Activated CD8-positive, alpha-beta memory T cell treated with anti-CD3 and anti-CD28 coated beads, Interleukin-2, amount 50 U/mL, for 48 hours (primary cell): Measurements from ENCODE around the gene CELF2.

Experiments
- DNase-seq: peaks from one replicate; pipeline ENCODE4 v3.0.0-alpha.2; 2020

CELF2 gene

GRCh38 chr10:11023009-11023953 is 5.6 kb downstream of the CELF2 start:
- no peak for DNase-seq

GRCh38 chr10:11024596-11024995 is 6.9 kb downstream of the CELF2 start:
- DNase-seq: no peak

GRCh38 chr10:11025978-11026377 is 8.3 kb downstream of the CELF2 start:
- DNase-seq: no peak

- DNase-seq: no peak
Measured at GRCh38 chr10:11026773-11027172, 9.1 kb downstream of the CELF2 start.

GRCh38 chr10:11034762-11035161 is 17.1 kb downstream of the CELF2 start:
- no peak for DNase-seq

- DNase-seq: no peak
Measured at GRCh38 chr10:11035301-11035991, 17.8 kb downstream of the CELF2 start.

- DNase-seq: no peak
Measured at GRCh38 chr10:11036424-11037011, 18.8 kb downstream of the CELF2 start.

- DNase-seq: no peak
Measured at GRCh38 chr10:11037991-11038390, 20.3 kb downstream of the CELF2 start.

GRCh38 chr10:11042357-11042756 is 24.7 kb downstream of the CELF2 start:
- no peak for DNase-seq

- DNase-seq: no peak
Measured at GRCh38 chr10:11043039-11043438, 25.4 kb downstream of the CELF2 start.

GRCh38 chr10:11043446-11044127 is 25.9 kb downstream of the CELF2 start:
- no peak for DNase-seq

- DNase-seq: no peak
Measured at GRCh38 chr10:11045487-11045886, 27.8 kb downstream of the CELF2 start.

GRCh38 chr10:11045995-11046775 is 28.5 kb downstream of the CELF2 start:
- no peak for DNase-seq

- DNase-seq: no peak
Measured at GRCh38 chr10:11046776-11047160, 29.1 kb downstream of the CELF2 start.

- DNase-seq: no peak
Measured at GRCh38 chr10:11048707-11049278, 31.1 kb downstream of the CELF2 start.

GRCh38 chr10:11049806-11050205 is 32.1 kb downstream of the CELF2 start:
- no peak for DNase-seq

GRCh38 chr10:11050301-11051287 is 32.9 kb downstream of the CELF2 start:
- no peak for DNase-seq

GRCh38 chr10:11057018-11057417 is 39.3 kb downstream of the CELF2 start:
- DNase-seq: no peak

- no peak for DNase-seq
Measured at GRCh38 chr10:11057448-11057847, 39.8 kb downstream of the CELF2 start.

- DNase-seq: no peak
Measured at GRCh38 chr10:11057994-11058393, 40.3 kb downstream of the CELF2 start.

GRCh38 chr10:11058965-11059364 is 41.3 kb downstream of the CELF2 start:
- no peak for DNase-seq
